ENCODE measurements around the gene PAGR1. TPM values are rescaled to one million over a fixed set of nuclear protein-coding genes. Genes with fewer than 3 reads are reported as not detected.
"Not testable (repeated sequence)": the region's sequence is repeated elsewhere in the genome, so short reads cannot be mapped to it uniquely, and the experiment has no call there.

Gene PAGR1
- total RNA-seq = 11.1 TPM
- long read RNA-seq, transcript PAGR1-201 (3 exons, 1,702 nt) = major isoform, 129 of 131 reads
- long read RNA-seq, partial matches to known transcripts = 1 of 131 reads
- long read RNA-seq, other reads (novel, unspliced or antisense) = 1 of 131 reads

GRCh38 chr16:29815793-29816693 is at the start of gene PAGR1:
Gene PAGR1 (plus strand): TSS chr16:29816152. CDS start chr16:29816526, 374 bp downstream.
- peak; percentile 98 for DNase-seq (ENCODE audit: low spot score)

DNA sequence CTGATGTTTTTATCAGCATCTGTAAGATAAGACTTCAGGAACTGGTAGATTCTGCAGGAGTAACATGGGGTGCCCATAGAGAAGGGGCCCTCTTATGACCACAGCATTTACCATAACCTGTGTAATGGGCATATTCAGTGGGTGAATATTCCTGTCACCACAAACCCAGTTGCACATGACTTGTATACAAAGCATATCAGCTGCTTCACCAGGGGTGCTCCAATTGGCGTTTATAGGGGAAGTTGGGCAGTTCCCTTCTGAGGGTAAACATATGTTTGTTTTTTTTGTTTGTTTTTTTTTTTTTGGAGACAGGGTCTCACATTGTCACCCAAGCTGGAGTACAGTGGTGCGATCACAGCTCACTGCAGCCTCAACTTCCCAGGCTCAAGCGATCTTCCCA is 49.4 kb upstream of the PAGR1 start:
- DNase-seq (ENCODE audit: low spot score) = no peak

DNA sequence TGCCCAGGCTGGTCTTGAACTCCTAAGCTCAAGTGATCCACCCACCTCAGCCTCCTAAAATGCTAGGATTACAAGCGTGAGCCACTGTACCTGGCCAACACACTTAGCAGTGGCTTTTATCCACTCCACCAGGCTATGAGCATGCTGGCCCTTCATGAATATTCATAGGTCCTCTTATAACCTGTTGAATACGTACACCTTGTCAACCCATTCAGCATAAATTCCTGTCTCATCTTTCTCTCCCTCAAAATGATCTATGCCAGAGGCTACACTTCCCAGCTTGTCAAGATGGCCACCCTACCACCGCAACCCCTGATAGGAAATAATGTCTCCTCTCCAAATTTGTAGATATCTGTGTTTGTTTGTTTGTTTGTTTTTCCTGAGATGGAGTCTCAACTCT is 48.9 kb upstream of the PAGR1 start:
- no peak for DNase-seq (ENCODE audit: low spot score)

DNA sequence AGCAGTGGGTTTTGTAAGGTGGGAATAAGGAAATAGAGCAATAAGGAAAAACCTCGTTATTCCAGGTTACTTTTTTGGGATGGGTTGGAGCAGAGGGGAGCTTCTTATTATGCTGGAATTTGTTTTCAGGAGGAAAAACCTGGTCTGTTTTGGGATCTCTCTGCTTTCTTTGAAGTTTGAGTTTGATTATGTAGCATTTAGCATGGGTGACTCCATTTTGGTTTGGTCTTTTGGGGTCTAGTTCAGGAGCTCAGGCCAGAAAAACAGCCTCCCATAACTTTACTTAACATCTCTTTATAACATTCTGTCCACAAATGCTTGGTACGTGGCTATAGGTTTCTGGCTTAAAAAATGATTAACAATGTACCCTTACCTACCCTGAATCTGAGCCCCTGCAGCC is 46.4 kb upstream of the PAGR1 start:
- no peak for DNase-seq (ENCODE audit: low spot score)

DNA sequence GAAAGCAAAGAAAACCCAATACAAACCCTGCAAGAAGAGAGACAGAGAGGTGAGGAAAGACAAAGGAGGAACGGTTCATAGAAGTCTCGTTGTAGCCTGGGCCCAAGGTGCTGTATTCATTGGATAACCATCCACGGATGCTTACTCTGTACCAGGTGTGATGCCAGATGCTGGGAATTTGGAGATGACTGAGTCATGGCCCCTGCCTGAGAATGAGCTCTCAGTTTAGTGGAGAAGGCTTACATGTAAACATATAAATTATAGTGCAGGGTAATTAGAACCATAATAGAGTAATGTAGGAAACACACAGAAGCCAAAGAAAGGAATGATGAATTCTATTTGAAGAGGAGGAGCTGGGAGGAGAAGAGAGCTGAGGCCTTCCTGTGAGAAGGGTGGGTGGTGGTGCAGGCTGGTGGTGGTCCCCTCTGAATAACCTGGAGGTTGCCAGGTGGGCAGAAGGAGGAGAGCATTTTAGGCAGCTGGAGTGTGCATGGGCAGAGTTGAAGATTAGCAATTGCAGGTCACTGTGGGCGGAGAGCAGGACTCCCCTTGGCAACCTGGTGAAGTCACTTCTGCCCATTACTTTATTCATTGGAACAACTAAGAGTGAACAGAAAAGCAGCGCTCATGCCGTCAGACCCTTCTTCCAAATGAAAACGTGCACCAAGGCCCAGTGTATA is 45.6 kb upstream of the PAGR1 start:
- DNase-seq (ENCODE audit: low spot score) = no peak

DNA sequence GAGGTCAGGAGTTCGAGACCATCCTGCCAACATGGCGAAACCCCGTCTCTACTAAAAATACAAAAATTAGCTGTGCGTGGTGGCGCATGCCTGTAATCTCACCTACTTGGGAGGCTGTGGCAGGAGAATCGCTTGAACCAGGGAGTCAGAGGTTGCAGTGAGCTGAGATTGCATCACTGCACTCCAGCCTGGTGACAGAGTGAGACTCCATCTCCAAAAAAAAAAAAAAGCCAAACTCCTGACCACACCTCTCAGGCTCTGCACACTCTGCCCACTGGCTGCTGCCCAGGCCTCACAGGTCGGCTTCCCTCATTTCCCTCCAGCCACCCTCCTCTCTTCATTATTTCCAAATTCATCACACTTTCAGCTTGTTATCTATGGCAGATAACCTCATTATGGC is 43.6 kb upstream of the PAGR1 start:
- not testable (repeated sequence) for DNase-seq (ENCODE audit: low spot score)

DNA sequence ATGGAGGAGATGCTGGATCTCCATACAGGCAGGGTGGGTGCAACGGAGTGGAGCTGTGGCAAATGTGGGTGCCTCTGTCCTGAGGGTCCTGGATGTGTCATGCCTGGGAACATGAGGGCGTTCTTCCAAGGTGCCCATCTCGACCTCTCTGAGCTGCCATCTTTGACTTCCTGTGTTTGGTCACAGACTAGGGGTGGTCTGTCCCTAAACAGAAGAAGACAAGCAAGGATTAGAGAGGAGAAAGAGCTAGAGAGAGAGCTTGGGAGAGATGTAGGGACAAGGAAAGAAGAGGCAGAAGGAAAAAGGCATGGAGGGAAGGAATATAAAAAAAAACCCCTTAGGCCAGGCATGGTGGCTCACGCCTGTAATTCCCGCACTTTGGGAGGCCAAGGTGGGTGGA is 41.2 kb upstream of the PAGR1 start:
- no peak for DNase-seq (ENCODE audit: low spot score)

GRCh38 chr16:29775742-29776408 is 40.1 kb upstream of the PAGR1 start:
- no peak for DNase-seq (ENCODE audit: low spot score)

- no peak for DNase-seq (ENCODE audit: low spot score)
These were observed 38.2 kb upstream of the PAGR1 start, which contains the start of gene ZG16 for GRCh38 chr16:29777576-29778350. Gene ZG16 (plus strand): TSS chr16:29778256. CDS start chr16:29779267, 1,011 bp downstream.

GRCh38 chr16:29779474-29779873 is 36.5 kb upstream of the PAGR1 start:
- DNase-seq (ENCODE audit: low spot score) = no peak

DNA sequence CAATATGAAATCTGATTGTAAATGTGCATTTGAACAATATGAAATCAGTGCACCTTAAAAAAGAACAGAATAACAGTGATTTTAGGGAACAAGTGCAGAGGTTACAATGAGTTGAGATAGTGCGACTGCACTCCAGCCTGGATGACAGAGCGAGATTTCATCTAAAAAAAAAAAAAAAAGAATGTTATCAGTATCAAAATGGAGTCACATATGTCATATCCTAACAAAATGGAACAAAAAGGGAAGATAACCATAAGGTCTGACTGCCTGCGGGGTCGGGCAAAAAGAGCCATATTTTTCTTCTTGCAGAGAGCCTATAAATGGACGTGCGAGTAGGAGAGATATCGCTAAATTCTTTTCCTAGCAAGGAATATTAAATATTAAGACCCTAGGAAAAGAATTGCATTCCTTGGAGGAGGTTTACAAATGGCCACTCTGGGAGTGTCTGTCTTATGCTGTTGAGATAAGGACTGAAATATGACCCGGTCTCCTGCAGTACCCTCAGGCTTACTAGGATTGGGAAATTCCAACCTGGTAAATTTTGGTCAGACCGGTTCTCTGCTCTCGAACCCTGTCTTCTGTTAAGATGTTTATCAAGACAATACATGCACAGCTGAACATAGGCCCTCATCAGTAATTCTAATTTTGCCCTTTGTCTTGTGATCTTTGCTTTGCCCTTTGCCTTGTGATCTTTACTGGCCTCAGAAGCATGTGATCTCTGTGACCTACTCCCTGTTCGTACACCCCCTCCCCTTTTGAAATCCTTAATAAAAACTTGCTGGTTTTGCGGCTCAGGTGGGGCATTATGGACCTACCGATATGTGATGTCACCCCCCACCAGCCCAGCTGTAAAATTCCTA is 32.6 kb upstream of the PAGR1 start:
- not testable (repeated sequence) for DNase-seq (ENCODE audit: low spot score)

DNA sequence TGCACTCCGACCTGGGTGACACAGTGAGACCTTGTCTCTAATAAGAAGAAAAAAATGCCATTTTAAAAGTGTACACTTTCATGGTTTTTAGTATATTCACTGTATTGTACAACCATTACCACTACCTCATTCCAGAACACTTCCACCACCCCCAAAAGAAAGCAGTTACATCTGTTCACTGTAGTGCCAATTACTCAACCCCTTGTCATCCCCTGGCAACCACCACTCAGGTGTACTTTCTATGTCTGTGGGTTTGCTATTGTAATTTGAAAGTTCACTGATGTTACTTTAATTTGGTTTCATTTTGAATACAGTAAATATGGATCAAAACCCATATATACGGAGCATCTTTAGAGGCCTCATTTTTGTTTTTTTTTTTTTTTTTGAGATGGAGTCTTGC is 31.8 kb upstream of the PAGR1 start:
- DNase-seq (ENCODE audit: low spot score) = no peak

DNA sequence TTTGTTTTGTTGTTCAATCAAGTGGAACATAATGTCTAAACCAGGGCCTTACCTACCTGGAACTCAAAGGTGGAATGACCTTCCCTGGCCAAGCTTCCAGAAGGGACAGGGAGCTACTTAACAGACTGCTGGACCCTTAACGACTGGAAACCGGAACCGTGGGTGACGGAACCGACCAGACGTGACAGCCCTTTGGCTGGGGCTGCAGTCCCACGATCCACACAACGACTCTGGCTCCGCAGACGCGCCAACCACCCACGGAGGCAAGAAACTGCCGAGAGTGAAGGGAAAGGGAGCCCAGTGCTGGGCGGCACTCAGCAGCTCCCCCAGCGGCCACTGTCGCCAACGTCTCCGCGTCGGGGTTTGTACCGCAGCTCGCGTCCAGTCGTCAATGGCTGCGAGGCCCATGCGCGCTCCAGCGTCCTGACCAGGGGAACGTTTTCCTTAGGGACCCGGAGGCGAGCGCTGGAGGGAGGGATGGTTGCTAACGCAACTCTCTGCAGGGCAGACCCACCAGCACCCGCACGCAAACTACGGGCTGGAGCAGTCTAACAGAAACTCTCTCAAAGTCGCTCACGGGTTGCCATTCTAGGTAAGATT is 31.0 kb upstream of the PAGR1 start:
- DNase-seq (ENCODE audit: low spot score) = peak; percentile 93

DNA sequence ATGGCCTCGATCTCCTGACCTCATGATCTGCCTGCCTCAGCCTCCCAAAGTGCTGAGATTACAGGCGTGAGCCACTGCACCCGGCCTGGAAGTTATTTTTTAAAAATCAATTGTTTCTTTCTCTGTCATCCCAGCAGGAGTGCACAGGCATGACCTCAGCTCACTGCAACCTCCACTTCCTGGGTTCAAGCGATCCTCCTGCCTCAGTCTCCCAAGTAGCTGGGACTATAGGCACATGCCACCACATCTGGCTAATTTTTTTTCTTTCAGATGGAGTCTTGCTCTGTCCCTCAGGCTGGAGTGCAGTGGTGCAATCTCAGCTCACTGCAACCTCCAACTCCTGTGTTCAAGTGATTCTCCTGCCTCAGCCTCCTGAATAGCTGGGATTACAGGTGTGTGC is 28.8 kb upstream of the PAGR1 start:
- DNase-seq (ENCODE audit: low spot score) = not testable (repeated sequence)

DNA sequence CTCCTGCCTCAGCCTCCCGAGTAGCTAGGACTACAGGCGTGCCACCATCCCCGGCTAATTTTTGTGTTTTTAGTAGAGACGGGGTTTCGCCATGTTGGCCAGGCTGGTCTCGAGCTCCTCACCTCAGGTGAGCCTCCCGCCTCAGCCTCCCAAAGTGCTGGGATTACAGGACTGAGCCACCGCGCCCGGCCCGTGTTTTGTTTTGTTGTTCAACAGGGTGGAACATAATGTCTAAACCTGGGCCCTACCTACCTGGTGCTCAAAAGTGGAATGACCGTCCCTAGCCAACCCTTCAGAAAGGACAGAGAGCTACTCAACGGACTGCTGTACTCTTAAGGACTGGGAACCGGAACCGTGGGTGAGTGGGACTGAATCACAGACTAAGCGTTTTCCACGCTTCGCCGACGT is 26.2 kb upstream of the PAGR1 start:
- no peak for DNase-seq (ENCODE audit: low spot score)

- DNase-seq (ENCODE audit: low spot score) = peak; percentile 100
These were observed 25.6 kb upstream of the PAGR1 start, which contains the start of gene KIF22 for GRCh38 chr16:29790183-29790948. Gene KIF22 (plus strand): TSS chr16:29790751. CDS start chr16:29790760, 9 bp downstream.

DNA sequence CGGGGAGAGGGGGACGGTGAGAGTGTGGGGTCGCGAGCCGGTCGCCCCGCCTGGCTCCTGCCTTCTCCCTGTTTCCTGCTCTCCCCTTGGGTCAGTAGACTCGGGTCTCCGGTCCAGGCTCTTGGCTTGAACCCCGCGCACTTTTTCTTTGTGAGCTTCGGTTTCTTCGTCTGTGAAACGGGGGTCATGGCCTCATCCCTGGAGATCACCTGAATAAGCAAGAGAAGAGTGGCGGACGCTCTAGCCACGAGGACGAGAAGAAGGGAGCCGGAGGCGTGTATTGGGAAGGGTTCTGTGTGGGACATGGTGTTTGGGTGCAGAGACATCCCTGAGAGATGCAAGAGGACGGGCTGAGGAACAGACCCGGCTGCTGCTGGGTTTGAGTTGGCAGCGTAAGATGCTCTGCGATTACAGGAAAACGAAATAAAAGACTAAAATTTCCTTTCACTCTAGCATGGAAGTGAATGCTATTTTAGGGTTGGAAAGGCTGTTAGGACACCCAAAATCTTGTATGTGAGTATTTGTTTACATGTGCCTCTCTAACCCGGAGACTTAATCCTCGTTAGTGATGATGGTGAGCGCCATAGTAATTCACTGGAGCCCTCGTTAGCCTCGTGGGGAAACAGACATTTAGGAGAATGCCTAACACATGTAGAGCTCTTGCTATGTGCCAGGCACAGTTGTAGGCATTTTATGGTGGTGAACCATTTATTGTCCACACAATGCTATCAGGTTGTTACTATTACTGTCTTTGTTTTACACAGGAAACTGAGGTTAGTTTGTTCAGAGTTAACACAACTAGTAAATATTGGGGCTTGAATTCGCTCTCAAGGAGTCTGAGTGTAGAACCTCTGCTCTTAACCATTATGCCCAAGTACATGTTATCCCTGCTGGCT is 24.8 kb upstream of the PAGR1 start:
- no peak for DNase-seq (ENCODE audit: low spot score)

Data from mesenteric fat pad (tissue), 1 donor.